Muscle of leg (tissue), 11 donors: Measurements from ENCODE around the gene CEP162. TPM values are rescaled to one million over a fixed set of nuclear protein-coding genes. Genes with fewer than 3 reads are reported as not detected.
"Not testable (repeated sequence)": the region's sequence is repeated elsewhere in the genome, so short reads cannot be mapped to it uniquely, and the experiment has no call there.

Source experiments
- DNase-seq: peaks from one replicate; pipeline ENCODE4 v3.0.0; 2013
- H3K27ac ChIP-seq: one replicate; pipeline ENCODE4 v1.5.1; 2013; ENCODE audit warnings: mild to moderate bottlenecking, low read length, control low read depth
- H3K27me3 ChIP-seq: one replicate; pipeline ENCODE4 v1.6.1; 2013; ENCODE audit warnings: low read length; ENCODE audit not compliant: control insufficient read depth, insufficient read depth
- H3K36me3 ChIP-seq: one replicate; pipeline ENCODE4 v1.6.1; 2013; ENCODE audit warnings: low read length; ENCODE audit not compliant: control insufficient read depth, insufficient read depth
- H3K4me1 ChIP-seq: one replicate; pipeline ENCODE4 v1.6.1; 2013; ENCODE audit warnings: low read length; ENCODE audit not compliant: control insufficient read depth, insufficient read depth
- H3K4me3 ChIP-seq: one replicate; pipeline ENCODE4 v1.5.1; 2013; ENCODE audit warnings: low read length, control low read depth
- H3K9me3 ChIP-seq: replicated peaks from 2 replicates; pipeline ENCODE4 v1.6.1; 2013; ENCODE audit warnings: low read depth, low read length; ENCODE audit not compliant: control insufficient read depth
- WGBS: methylation state at CpG from one replicate; pipeline ENCODE4 v1.1.5; 2013; ENCODE audit warnings: missing lambda C conversion rate; ENCODE audit not compliant: insufficient coverage; 5-methylcytosine and 5-hydroxymethylcytosine counted together
- polyA plus RNA-seq, 8 donors: library from polyadenylated mRNA; unstranded; fragments of 120-200 nt; gene quantifications; one replicate each; pipeline versions ENCODE4 v1.2.1 to v1.2.3, GENCODE V29; 2013; ENCODE audit warnings: inconsistent platforms in 1 of 8, low replicate concordance in 1 of 8; ENCODE audit not compliant: insufficient read length in 8 of 8, insufficient read depth in 1 of 8
- total RNA-seq: library from RNA; stranded (reverse); fragments of 120-200 nt; gene quantifications from one replicate; pipeline ENCODE4 v1.2.4, GENCODE V29; 2013

The CEP162 gene
- total and polyA plus RNA-seq, 9 donors = 5.0 to 8.1 (median 6.9) TPM

- DNase-seq = no peak
- Histone ChIP-seq H3K27me3 (peaks cover 3% of the 10 kb centered on the region), H3K36me3 (no peaks in the 10 kb centered on the region), H3K27ac (no peak overlapping the region), H3K4me3 (peak overlapping the region; percentile 70), H3K4me1 (peaks cover 2% of the 10 kb centered on the region), H3K9me3 (no peaks in the 10 kb centered on the region)
- 0% methylated on average over 6 of the region's 14 CpGs for WGBS
These were observed 404 bp downstream of the CEP162 start for GRCh38 chr6:84227044-84227433.

- Histone ChIP-seq H3K36me3 (no peaks in the 10 kb centered on the region), H3K27me3 (peaks cover 3% of the 10 kb centered on the region), H3K4me1 (peaks cover 2% of the 10 kb centered on the region)
These were observed 3.2 kb downstream of the CEP162 start for GRCh38 chr6:84224251-84224650.

DNA sequence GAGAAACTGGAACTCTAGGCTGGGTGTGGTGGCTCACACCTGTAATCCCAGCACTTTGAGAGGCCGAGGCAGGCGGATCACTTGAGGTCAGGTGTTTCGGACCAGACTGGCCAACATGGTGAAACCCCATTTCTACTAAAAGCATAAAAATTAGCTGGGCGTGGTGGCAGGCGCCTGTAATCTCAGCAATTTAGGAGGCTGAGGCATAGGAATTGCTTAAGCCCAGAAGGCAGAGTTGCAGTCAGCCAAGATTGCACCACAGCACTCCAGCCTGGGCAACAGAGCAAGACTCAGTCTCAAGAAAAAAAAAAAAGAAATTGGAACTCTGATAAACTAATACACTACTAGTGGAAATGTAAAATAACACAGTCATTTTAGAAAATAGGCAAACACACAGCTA, 3.8 kb downstream of the CEP162 start:
- H3K4me1 ChIP-seq, H3K4me3 ChIP-seq, H3K9me3 ChIP-seq, H3K27ac ChIP-seq, DNase-seq, H3K36me3 ChIP-seq, H3K27me3 ChIP-seq: not testable (repeated sequence)
- WGBS = 100% methylated on average over 2 of the region's 5 CpGs

More at GRCh38 chr6:84224251-84224650, 3.2 kb downstream of the CEP162 start:
- no peaks in the 10 kb centered on the region for H3K9me3 ChIP-seq
- no peak overlapping the region for H3K27ac ChIP-seq
- no peak for DNase-seq
- no peak overlapping the region for H3K4me3 ChIP-seq

- Histone ChIP-seq H3K4me1 (peaks cover 2% of the 10 kb centered on the region), H3K4me3 (no peak overlapping the region), H3K9me3 (no peaks in the 10 kb centered on the region), H3K27ac (no peak overlapping the region), H3K36me3 (no peaks in the 10 kb centered on the region), H3K27me3 (no peaks in the 10 kb centered on the region)
- no peak for DNase-seq
- WGBS = no CpG with 5 or more reads among the region's 4 CpGs
These were observed 5.0 kb downstream of the CEP162 start for GRCh38 chr6:84222426-84222825.

GRCh38 chr6:84220809-84221409, 6.5 kb downstream of the CEP162 start:
- H3K36me3 ChIP-seq = peaks cover 2% of the 10 kb centered on the region
- peak; percentile 34 for DNase-seq
- H3K27ac ChIP-seq = no peak overlapping the region
- WGBS = 100% methylated on average over 1 of the region's 3 CpGs
- no peaks in the 10 kb centered on the region for H3K4me1 ChIP-seq
- no peaks in the 10 kb centered on the region for H3K27me3 ChIP-seq
- H3K4me3 ChIP-seq = no peak overlapping the region
- no peaks in the 10 kb centered on the region for H3K9me3 ChIP-seq

- WGBS = 83% methylated on average over 1 of the region's 3 CpGs
- H3K27me3 ChIP-seq = no peaks in the 10 kb centered on the region
- no peak overlapping the region for H3K27ac ChIP-seq
- no peaks in the 10 kb centered on the region for H3K9me3 ChIP-seq
- peaks cover 4% of the 10 kb centered on the region for H3K36me3 ChIP-seq
- no peaks in the 10 kb centered on the region for H3K4me1 ChIP-seq
- no peak overlapping the region for H3K4me3 ChIP-seq
- no peak for DNase-seq
These were observed 9.4 kb downstream of the CEP162 start for GRCh38 chr6:84218091-84218490.

GRCh38 chr6:84213217-84213616, 14.2 kb downstream of the CEP162 start:
- no CpG with 5 or more reads among the region's 1 CpG for whole genome bisulfite sequencing
- no peaks in the 10 kb centered on the region for H3K4me1 ChIP-seq
- no peaks in the 10 kb centered on the region for H3K9me3 ChIP-seq
- no peak overlapping the region for H3K4me3 ChIP-seq
- peaks cover 8% of the 10 kb centered on the region for H3K36me3 ChIP-seq
- H3K27ac ChIP-seq = no peak overlapping the region
- DNase-seq = no peak
- H3K27me3 ChIP-seq = no peaks in the 10 kb centered on the region

DNA sequence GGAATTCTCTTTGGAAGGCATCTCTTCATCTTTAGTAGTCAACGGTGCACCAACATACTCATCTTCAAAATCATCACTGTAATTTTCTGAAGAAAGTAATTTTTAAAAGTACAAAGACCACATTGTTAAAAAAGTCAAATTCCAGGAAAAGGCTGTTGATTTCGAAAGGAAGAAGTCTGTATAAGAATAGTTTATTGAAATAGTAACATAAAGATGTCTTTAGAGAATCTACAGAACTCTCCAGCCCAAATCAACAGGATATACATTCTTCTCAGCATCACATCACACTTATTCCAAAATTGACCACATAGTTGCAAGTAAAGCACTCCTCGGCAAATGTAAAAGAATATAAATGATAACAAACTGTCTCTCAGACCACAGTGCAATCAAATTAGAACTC, 23.4 kb downstream of the CEP162 start:
- DNase-seq = no peak
- no peaks in the 10 kb centered on the region for H3K36me3 ChIP-seq
- WGBS = no CpG with 5 or more reads among the region's 3 CpGs
- H3K27me3 ChIP-seq = no peaks in the 10 kb centered on the region
- H3K27ac ChIP-seq = no peak overlapping the region
- no peaks in the 10 kb centered on the region for H3K4me1 ChIP-seq
- no peak overlapping the region for H3K4me3 ChIP-seq
- H3K9me3 ChIP-seq = no peaks in the 10 kb centered on the region

- not testable (repeated sequence) for H3K27me3 ChIP-seq, H3K9me3 ChIP-seq, H3K4me3 ChIP-seq, H3K4me1 ChIP-seq, DNase-seq, H3K27ac ChIP-seq, H3K36me3 ChIP-seq
- WGBS = no CpG with 5 or more reads among the region's 6 CpGs
These were observed 27.5 kb downstream of the CEP162 start for GRCh38 chr6:84199987-84200386.

DNA sequence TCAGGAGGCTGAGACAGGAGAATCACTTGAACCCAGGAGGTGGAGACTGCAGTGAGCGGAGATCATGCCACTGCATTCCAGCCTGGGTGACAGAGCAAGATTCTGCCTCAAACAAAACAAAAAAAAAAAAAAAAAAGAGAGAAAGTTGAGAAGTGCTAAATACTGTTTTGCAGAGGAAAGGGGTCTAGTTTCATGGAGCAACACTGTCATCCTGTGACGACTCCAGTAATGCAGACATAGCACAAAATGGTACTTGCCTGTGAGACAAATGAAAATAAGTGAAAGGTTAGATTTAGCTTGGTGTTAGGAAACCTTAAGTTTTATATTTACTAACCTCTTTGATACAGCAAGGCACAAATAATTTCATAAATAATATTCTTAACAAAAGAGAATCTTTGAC, 29.7 kb downstream of the CEP162 start:
- Histone ChIP-seq H3K27ac (no peak overlapping the region), H3K4me1 (no peaks in the 10 kb centered on the region), H3K9me3 (no peaks in the 10 kb centered on the region), H3K27me3 (no peaks in the 10 kb centered on the region), H3K36me3 (no peaks in the 10 kb centered on the region), H3K4me3 (no peak overlapping the region)
- DNase-seq = peak; percentile 6
- WGBS = 100% methylated on average over 1 of the region's 2 CpGs

GRCh38 chr6:84193114-84193708, 34.2 kb downstream of the CEP162 start:
- Histone ChIP-seq H3K4me1 (no peaks in the 10 kb centered on the region), H3K27ac (no peak overlapping the region), H3K27me3 (no peaks in the 10 kb centered on the region), H3K9me3 (no peaks in the 10 kb centered on the region), H3K4me3 (no peak overlapping the region), H3K36me3 (peaks cover 8% of the 10 kb centered on the region)
- no CpG with 5 or more reads among the region's 2 CpGs for WGBS
- DNase-seq = no peak
